Activated T-helper 1 cell treated with anti-CD3 and anti-CD28 coated beads, Interleukin-12 subunit alpha, Interleukin-12 subunit beta, Interleukin-2, Interleukin-4 antibody, amounts not matched to agents 30 ng/mL and 10 ng/mL and 1 ng/mL, durations not matched to agents 14 hours and 24 hours and 36 hours (primary cell): ENCODE data around the gene APOL5. TPM values are rescaled to one million over a fixed set of nuclear protein-coding genes. Genes with fewer than 3 reads are reported as not detected.

Experiments used
- DNase-seq: peaks from one replicate; pipeline ENCODE4 v3.0.0; 2021; ENCODE audit warnings: low spot score
- H3K27ac Mint-ChIP-seq: one replicate; pipeline ENCODE4 v1.8.0; 2021; ENCODE audit warnings: mild to moderate bottlenecking, mixed read lengths
- H3K27me3 Mint-ChIP-seq: one replicate; pipeline ENCODE4 v1.8.0; 2022; ENCODE audit warnings: mild to moderate bottlenecking, moderate library complexity, mixed read lengths; ENCODE audit not compliant: insufficient read depth
- H3K36me3 Mint-ChIP-seq: one replicate; pipeline ENCODE4 v1.8.0; 2021; ENCODE audit warnings: low read depth, mixed read lengths
- H3K4me1 Mint-ChIP-seq: one replicate; pipeline ENCODE4 v1.8.0; 2021; ENCODE audit warnings: low read depth, mixed read lengths
- H3K4me3 Mint-ChIP-seq: one replicate; pipeline ENCODE4 v1.8.0; 2021; ENCODE audit warnings: mild to moderate bottlenecking, moderate library complexity, mixed read lengths
- H3K9me3 Mint-ChIP-seq: one replicate; pipeline ENCODE4 v1.8.0; 2021; ENCODE audit warnings: mixed read lengths
- intact Hi-C: fragments of 100-400 bp; cut with micrococcal nuclease; formaldehyde crosslinking; loops from one replicate; pipeline ENCODE4 v1.15.1; 2024
- total RNA-seq: library from RNA; stranded (reverse); gene quantifications from 2 replicates; pipeline ENCODE4 v1.2.3, GENCODE V29; 2022

APOL5 gene
- total RNA-seq, 1 donor from 2014 or later, result not detected

- DNase-seq, result no peak
- Mint-ChIP-seq H3K27me3 (peaks cover 2% of the 10 kb centered on the region), H3K27ac (no peak overlapping the region), H3K4me3 (no peak overlapping the region), H3K36me3 (no peaks in the 10 kb centered on the region), H3K4me1 (no peaks in the 10 kb centered on the region), H3K9me3 (no peaks in the 10 kb centered on the region)
- intact Hi-C loops, result no loop called here
Measured at GRCh38 chr22:35725521-35725920, 7.8 kb downstream of the APOL5 start.

DNA sequence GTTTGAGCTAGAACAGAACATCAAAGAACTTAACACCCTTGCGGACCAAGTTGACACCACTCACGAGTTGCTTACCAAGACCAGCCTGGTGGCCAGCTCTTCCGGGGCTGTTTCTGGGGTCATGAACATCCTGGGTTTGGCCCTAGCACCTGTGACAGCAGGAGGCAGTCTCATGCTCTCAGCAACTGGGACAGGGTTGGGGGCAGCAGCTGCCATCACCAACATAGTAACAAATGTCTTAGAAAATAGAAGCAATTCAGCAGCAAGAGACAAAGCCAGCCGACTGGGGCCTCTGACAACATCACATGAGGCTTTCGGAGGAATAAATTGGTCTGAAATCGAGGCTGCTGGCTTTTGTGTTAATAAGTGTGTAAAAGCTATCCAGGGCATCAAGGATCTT lies 8.7 kb downstream of the APOL5 start:
- peaks cover 2% of the 10 kb centered on the region for H3K27me3 Mint-ChIP-seq
- no peaks in the 10 kb centered on the region for H3K9me3 Mint-ChIP-seq
- H3K36me3 Mint-ChIP-seq, result no peaks in the 10 kb centered on the region
- H3K27ac Mint-ChIP-seq, result no peak overlapping the region
- no peak for DNase-seq
- H3K4me1 Mint-ChIP-seq, result no peaks in the 10 kb centered on the region
- intact Hi-C loops, result no loop called here
- no peak overlapping the region for H3K4me3 Mint-ChIP-seq

DNA sequence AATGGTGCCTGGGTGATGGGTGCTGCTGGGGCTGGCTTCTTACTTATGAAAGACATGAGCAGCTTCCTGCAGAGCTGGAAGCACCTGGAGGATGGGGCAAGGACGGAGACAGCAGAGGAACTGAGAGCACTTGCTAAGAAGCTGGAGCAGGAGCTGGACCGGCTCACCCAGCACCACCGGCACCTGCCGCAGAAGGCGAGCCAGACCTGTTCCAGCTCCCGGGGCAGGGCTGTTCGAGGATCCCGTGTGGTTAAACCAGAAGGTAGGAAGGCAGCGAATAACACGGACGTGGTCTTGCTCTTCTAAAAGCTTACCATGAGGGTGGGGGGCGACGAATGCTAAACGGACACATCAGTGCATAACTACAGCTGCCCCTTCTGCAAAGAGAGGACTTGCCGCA lies 9.3 kb downstream of the APOL5 start:
- Mint-ChIP-seq H3K4me3 (no peak overlapping the region), H3K36me3 (no peaks in the 10 kb centered on the region), H3K4me1 (no peaks in the 10 kb centered on the region), H3K27me3 (peaks cover 2% of the 10 kb centered on the region), H3K27ac (no peak overlapping the region), H3K9me3 (no peaks in the 10 kb centered on the region)
- intact Hi-C loops, result no loop called here
- DNase-seq, result no peak

DNA sequence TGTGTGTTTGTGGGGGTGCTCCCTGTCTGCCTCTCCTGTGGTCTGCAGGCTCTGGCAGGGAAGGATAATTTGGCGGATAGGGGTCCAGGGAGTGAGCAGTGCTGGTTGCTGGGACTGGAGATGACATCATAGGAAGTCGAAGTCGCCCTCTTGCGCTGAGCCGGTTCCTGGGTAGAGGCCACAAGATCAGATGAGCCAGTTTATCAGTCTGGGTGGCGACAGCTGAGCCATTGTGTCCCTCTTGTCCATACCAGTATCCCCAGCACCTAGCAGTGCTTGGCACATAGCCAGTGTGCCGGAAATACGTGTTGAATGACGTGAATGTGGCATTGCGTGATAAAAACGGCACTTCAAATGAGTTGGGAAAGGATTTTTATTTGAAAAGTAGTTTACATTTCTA lies 9.8 kb downstream of the APOL5 start:
- Mint-ChIP-seq H3K9me3 (no peaks in the 10 kb centered on the region), H3K27me3 (peaks cover 2% of the 10 kb centered on the region), H3K27ac (no peak overlapping the region), H3K4me3 (no peak overlapping the region), H3K36me3 (no peaks in the 10 kb centered on the region), H3K4me1 (no peaks in the 10 kb centered on the region)
- intact Hi-C loops, result no loop called here
- no peak for DNase-seq

DNA sequence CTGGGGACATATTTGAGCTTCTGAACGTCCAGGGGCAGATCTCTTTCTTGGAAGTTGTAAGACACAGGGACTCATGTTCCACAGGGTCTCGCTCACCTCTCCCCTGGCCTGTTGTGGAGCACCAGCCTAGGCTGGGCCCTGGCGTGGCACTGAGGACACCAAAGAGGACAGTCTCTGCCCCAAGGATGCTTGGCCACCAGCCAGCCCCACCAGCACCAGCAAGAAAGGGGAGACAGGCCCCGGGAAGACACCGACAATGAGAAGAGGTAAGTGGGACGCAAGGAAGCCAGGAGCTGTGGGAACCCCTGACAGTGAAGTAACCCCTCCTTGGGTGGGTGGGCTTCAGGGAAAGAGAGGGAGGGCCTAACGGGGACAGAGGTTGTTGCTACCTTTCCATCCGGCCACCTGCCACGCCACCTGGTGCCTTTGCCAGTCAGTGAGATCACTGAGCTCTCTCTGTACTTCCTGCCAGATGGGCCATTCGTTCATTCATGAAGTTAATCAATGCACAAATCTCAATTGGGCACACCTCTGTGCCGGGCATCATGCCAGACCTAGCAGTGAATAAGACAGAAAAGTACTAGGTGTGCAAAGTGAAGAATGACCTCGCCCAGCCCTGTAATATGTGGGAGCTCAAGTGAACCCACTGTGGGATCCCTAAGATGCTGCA lies 11.1 kb downstream of the APOL5 start:
- no peaks in the 10 kb centered on the region for H3K36me3 Mint-ChIP-seq
- H3K4me1 Mint-ChIP-seq, result no peaks in the 10 kb centered on the region
- no peak overlapping the region for H3K4me3 Mint-ChIP-seq
- no peak overlapping the region for H3K27ac Mint-ChIP-seq
- peaks cover 2% of the 10 kb centered on the region for H3K27me3 Mint-ChIP-seq
- intact Hi-C loops, result no loop called here
- DNase-seq, result no peak
- no peaks in the 10 kb centered on the region for H3K9me3 Mint-ChIP-seq

GRCh38 chr22:35729309-35729698 lies 11.6 kb downstream of the APOL5 start:
- Mint-ChIP-seq H3K9me3 (no peaks in the 10 kb centered on the region), H3K27ac (no peak overlapping the region), H3K27me3 (peaks cover 2% of the 10 kb centered on the region), H3K36me3 (no peaks in the 10 kb centered on the region), H3K4me3 (no peak overlapping the region), H3K4me1 (no peaks in the 10 kb centered on the region)
- intact Hi-C loops, result no loop called here
- no peak for DNase-seq

DNA sequence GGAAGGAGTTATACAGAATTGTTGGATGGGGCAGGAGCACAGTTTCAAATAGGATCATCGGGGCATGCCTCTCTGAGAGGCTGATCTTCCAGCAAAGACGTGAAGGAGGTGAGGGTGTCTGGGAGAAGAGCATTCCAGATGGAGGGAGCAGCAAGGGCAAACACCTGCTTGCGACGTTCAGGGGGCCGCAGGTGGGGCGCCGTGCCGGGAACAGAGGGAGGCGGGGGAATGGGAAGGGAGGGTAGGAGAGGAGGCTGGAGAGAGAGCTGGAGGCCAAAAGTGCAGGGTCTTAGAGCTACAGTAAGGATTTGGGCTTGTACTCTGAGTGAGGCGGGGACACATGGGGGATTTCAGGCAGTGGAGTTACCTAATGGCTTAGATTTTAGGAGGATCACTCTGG lies 13.6 kb downstream of the APOL5 start:
- H3K27me3 Mint-ChIP-seq, result peaks cover 2% of the 10 kb centered on the region
- no peak overlapping the region for H3K4me3 Mint-ChIP-seq
- no peaks in the 10 kb centered on the region for H3K9me3 Mint-ChIP-seq
- no peaks in the 10 kb centered on the region for H3K36me3 Mint-ChIP-seq
- H3K27ac Mint-ChIP-seq, result no peak overlapping the region
- no peaks in the 10 kb centered on the region for H3K4me1 Mint-ChIP-seq
- no peak for DNase-seq
- intact Hi-C loops, result no loop called here

GRCh38 chr22:35732116-35732515 lies 14.4 kb downstream of the APOL5 start:
- Mint-ChIP-seq H3K4me1 (no peaks in the 10 kb centered on the region), H3K27me3 (peaks cover 2% of the 10 kb centered on the region), H3K36me3 (no peaks in the 10 kb centered on the region), H3K4me3 (no peak overlapping the region), H3K9me3 (no peaks in the 10 kb centered on the region), H3K27ac (no peak overlapping the region)
- intact Hi-C loops, result no loop called here
- no peak for DNase-seq

GRCh38 chr22:35733036-35733435 lies 15.4 kb downstream of the APOL5 start:
- Mint-ChIP-seq H3K27me3 (peaks cover 2% of the 10 kb centered on the region), H3K36me3 (no peaks in the 10 kb centered on the region), H3K4me1 (no peaks in the 10 kb centered on the region), H3K27ac (no peak overlapping the region), H3K4me3 (no peak overlapping the region), H3K9me3 (no peaks in the 10 kb centered on the region)
- DNase-seq, result no peak
- intact Hi-C loops, result no loop called here

DNA sequence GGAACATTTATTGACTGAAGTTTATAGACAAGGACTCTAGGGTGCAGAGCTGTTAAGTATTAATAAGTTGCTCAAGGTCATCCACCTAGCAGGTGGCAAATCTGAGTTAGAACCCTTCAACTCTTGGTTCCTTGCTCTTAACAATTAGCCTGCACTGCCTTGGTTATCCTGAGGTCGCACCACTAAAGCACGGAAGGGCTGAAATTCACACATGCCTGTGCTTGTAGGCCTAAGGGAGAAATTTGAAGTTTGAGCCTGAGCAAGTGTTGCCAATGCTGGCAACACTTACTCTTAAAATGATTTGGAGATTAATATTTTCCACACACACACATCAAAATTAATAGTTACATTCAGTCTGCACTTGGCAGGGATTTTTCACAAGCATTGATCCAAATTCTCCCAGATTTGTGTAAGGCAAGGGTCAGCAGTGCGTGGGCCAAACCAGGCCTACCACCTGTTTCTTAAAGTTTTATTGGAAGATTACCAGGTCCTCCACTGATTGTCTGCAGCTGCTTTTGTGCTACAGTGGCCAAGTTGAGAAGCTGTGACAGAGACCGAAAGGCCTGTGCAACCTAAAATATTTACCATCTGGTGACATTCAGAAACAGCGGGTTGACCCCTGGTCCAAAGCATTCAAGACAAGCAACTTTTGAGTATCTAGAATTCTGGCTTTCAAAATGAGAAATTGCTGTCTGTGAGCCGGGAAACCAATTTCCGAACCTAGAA lies 16.3 kb downstream of the APOL5 start:
- Mint-ChIP-seq H3K9me3 (no peaks in the 10 kb centered on the region), H3K36me3 (no peaks in the 10 kb centered on the region), H3K4me3 (no peak overlapping the region), H3K4me1 (no peaks in the 10 kb centered on the region), H3K27me3 (peaks cover 4% of the 10 kb centered on the region), H3K27ac (no peak overlapping the region)
- no peak for DNase-seq
- intact Hi-C loops, result no loop called here

DNA sequence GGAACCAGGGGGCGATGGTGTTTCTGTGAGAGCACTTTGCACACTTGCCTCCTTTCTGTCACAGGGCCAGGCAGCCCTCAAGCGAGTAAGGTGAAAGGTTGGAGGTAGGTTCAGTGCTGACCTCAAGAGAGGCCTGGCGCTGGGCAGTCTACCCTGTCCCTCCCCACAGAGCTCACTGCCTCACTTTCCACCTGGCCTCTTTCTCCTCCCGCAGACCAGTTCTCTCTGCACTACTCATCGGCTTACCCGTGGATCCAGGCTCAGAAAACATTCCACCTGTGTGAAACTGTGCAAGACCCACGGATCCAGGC lies 16.8 kb downstream of the APOL5 start:
- H3K9me3 Mint-ChIP-seq, result no peaks in the 10 kb centered on the region
- intact Hi-C loops, result no loop called here
- H3K4me3 Mint-ChIP-seq, result no peak overlapping the region
- no peak for DNase-seq
- no peaks in the 10 kb centered on the region for H3K36me3 Mint-ChIP-seq
- no peak overlapping the region for H3K27ac Mint-ChIP-seq
- H3K4me1 Mint-ChIP-seq, result no peaks in the 10 kb centered on the region
- H3K27me3 Mint-ChIP-seq, result peaks cover 4% of the 10 kb centered on the region

GRCh38 chr22:35735542-35735941 lies 17.9 kb downstream of the APOL5 start:
- Mint-ChIP-seq H3K4me3 (no peak overlapping the region), H3K27me3 (peaks cover 7% of the 10 kb centered on the region), H3K9me3 (no peaks in the 10 kb centered on the region), H3K4me1 (no peaks in the 10 kb centered on the region), H3K27ac (no peak overlapping the region), H3K36me3 (no peaks in the 10 kb centered on the region)
- DNase-seq, result no peak
- intact Hi-C loops, result no loop called here

GRCh38 chr22:35736166-35736565 lies 18.5 kb downstream of the APOL5 start:
- DNase-seq, result no peak
- no peaks in the 10 kb centered on the region for H3K4me1 Mint-ChIP-seq
- H3K27me3 Mint-ChIP-seq, result peaks cover 7% of the 10 kb centered on the region
- intact Hi-C loops, result no loop called here
- no peak overlapping the region for H3K27ac Mint-ChIP-seq
- H3K4me3 Mint-ChIP-seq, result no peak overlapping the region
- no peaks in the 10 kb centered on the region for H3K9me3 Mint-ChIP-seq
- H3K36me3 Mint-ChIP-seq, result no peaks in the 10 kb centered on the region

DNA sequence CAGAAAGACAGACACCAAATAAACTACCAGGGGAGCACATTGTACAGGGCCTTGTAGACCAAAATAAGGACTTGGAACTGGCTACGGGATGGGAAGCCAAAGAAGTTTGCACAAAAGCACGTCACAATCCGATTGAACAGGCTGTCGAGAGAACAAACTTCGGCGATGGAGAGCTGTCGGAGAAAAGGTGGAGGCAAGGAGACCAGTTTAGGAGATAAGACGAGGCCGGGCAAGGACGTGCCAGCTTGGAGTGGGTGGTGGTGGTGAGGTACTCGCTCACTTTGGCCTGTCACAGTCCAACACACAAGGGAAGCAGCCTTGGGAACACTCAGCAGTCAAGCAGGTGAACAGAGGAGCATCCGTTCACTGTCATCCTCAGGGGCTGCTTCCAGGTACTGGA lies 19.0 kb downstream of the APOL5 start:
- Mint-ChIP-seq H3K4me3 (no peak overlapping the region), H3K4me1 (no peaks in the 10 kb centered on the region), H3K27ac (no peak overlapping the region), H3K36me3 (no peaks in the 10 kb centered on the region), H3K9me3 (no peaks in the 10 kb centered on the region), H3K27me3 (peaks cover 7% of the 10 kb centered on the region)
- intact Hi-C loops, result no loop called here
- no peak for DNase-seq
